ENCODE results near the gene RAB23. TPM values are rescaled to one million over a fixed set of nuclear protein-coding genes. Genes with fewer than 3 reads are reported as not detected.

Gene RAB23
- total RNA-seq, 1 experiment from 2014 or later = 18.1 TPM

GRCh38 chr6:57173886-57174510 lies 48.1 kb downstream of the RAB23 start:
- H4K91ac ChIP-seq (ENCODE audit: insufficient read length, low read depth, low read length) = no peak overlapping the region
- WGBS (ENCODE audit: extremely low coverage, insufficient read length, low lambda C conversion rate) = no CpG with 5 or more reads among the region's 5 CpGs
- peak; percentile 28 for DNase-seq

More at GRCh38 chr6:57173886-57174510, 48.1 kb downstream of the RAB23 start:
- Mint-ChIP-seq H3K27ac (peak overlapping the region; percentile 27 to 76 (median 48); a peak in 5 of 7 replicates), H3K4me3 (peak overlapping the region; percentile 83 to 94), H3K9me3 (no peaks in the 10 kb centered on the region; a peak in 1 of 5 replicates), H3K27me3 (ENCODE audit: low read depth) (no peaks in the 10 kb centered on the region), H3K4me1 (peaks cover 34 to 41% of the 10 kb centered on the region in 2 experiments), H3K36me3 (ENCODE audit: insufficient read depth in 1 of 3, low read depth in 3 of 3) (no peaks in the 10 kb centered on the region; a peak in 1 of 7 replicates)
- H3K14ac ChIP-seq (ENCODE audit: insufficient read depth, low read length) = peak overlapping the region; percentile 1; the same call in 1 of the 2 replicates
- no peak overlapping the region for H2BK20ac ChIP-seq (ENCODE audit: low read depth, low read length, poor library complexity, severe bottlenecking)
- H3K4ac ChIP-seq (ENCODE audit: low read depth, low read length) = no peak overlapping the region
- no peaks in the 10 kb centered on the region for H3K9me3 ChIP-seq (ENCODE audit: control insufficient read depth, low read depth, low read length)
- no peak overlapping the region for H3K56ac ChIP-seq (ENCODE audit: insufficient read length, low read depth, low read length)
- no peak overlapping the region for H2BK5ac ChIP-seq (ENCODE audit: insufficient read length, low read length)
- peak overlapping the region; percentile 95 for H3K4me2 ChIP-seq (ENCODE audit: insufficient read depth, insufficient read length, low read length)
- H3K9ac ChIP-seq (ENCODE audit: extremely low read depth, insufficient read length, low read length) = peak overlapping the region; percentile 76
- H4K5ac ChIP-seq (ENCODE audit: insufficient read length, low read depth, low read length) = no peak overlapping the region
- no peak overlapping the region for H2AFZ ChIP-seq (ENCODE audit: low read length)
- peaks cover 16% of the 10 kb centered on the region; the same call in 1 of the 2 replicates for H3K79me2 ChIP-seq (ENCODE audit: insufficient read depth, low read length)
- H3K27me3 ChIP-seq (ENCODE audit: insufficient read depth, low read length) = no peaks in the 10 kb centered on the region; the same call in 1 of the 2 replicates
- H4K8ac ChIP-seq (replicated peaks; ENCODE audit: insufficient read length, low read depth, low read length) = no peak overlapping the region
- no peaks in the 10 kb centered on the region for H3K4me1 ChIP-seq (ENCODE audit: insufficient read depth, low read length)
- no peak overlapping the region for H2BK12ac ChIP-seq (ENCODE audit: insufficient read length, low read depth, low read length)
- no peak overlapping the region for H2BK15ac ChIP-seq (ENCODE audit: low read depth, low read length)
- no peaks in the 10 kb centered on the region for H3K79me1 ChIP-seq (ENCODE audit: insufficient read depth, low read depth, low read length, poor library complexity, severe bottlenecking)
- H3K18ac ChIP-seq (ENCODE audit: insufficient read length, low read depth, low read length) = no peak overlapping the region
- no peaks in the 10 kb centered on the region for H4K20me1 ChIP-seq (ENCODE audit: control insufficient read depth, insufficient read depth, insufficient read length)
- H3K23ac ChIP-seq (ENCODE audit: insufficient read length, low read depth, low read length) = no peak overlapping the region
- peaks cover 11% of the 10 kb centered on the region for H3K23me2 ChIP-seq (ENCODE audit: insufficient read length, low read depth, low read length, poor library complexity, severe bottlenecking)
- no peak overlapping the region for H3T11ph ChIP-seq (ENCODE audit: low read length)
- no peak overlapping the region for H2AK5ac ChIP-seq (ENCODE audit: insufficient read length, low read length)
- no peak for TF ChIP-seq CTCF (conservative IDR thresholded peaks at IDR 0.05)
- peak overlapping the region; percentile 28 for H3K27ac ChIP-seq (ENCODE audit: insufficient read length, low read depth, low read length)
- no peak overlapping the region for H2BK120ac ChIP-seq (ENCODE audit: low read depth, low read length, poor library complexity, severe bottlenecking)
